ENCODE measurements around the gene MYO5A.

MYO5A gene

DNA sequence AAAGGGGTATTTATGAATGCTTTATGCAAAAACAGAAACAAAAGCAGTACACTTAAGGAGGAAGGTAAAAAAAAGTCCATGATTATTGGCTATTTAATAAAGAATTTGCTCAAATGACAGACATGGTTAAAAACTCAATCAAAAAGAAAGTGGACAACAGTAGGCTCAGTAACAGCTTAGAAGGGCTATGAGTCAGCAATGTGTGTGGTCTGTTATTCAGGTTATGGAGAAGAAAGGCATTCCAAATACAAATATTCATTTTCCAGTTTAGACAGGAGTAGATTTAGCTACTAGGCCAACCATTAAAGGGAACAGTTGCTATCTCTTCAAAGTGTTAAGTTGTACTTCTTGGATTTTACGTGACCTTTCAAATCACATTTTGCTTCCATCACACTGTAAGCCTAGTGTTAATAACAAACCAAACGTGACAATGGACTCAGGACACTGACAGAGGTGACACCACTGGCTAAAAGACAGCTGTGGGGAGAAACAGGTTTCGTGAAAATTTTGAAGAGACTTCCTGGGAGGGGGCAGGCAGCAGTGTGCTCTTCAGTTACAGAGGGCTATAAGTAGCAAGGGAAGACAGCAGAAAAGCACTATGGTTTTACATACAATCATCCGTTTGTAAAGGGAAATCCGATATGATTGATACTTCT, 191.4 kb downstream of the MYO5A start:
- Histone ChIP-seq H3K4me3 (ENCODE audit: low read depth in 1 of 2, low read length in 2 of 2) (no peak overlapping the region), H3K27ac (ENCODE audit: low read depth, low read length) (no peak overlapping the region), H3K9ac (ENCODE audit: low read length) (no peak overlapping the region)

DNA sequence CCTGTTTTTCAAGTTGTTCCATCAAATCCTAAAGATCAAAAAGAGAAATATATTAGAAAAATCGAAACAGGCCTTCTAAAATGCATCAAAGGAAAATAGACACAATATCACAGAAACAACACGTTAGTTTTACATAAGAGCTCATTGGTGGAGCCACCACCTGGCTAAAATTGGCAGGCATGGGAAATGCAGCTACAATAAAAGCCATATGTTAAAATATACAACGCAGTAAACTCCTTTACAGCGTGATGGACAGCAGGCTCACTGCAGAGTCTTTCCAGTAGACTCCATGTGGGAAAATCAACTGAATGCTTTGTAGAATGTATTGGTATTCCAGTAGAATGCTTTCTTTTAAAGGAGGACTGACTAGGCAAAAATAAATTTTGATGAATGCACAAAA, 192.2 kb downstream of the MYO5A start:
- Histone ChIP-seq H3K9me3 (ENCODE audit: low read length) (no peaks in the 10 kb centered on the region), H3K4me1 (ENCODE audit: insufficient read depth, low read length) (no peaks in the 10 kb centered on the region), H3K9ac (ENCODE audit: low read length) (no peak overlapping the region), H3K4me3 (ENCODE audit: low read depth in 1 of 2, low read length in 2 of 2) (no peak overlapping the region), H3K27ac (ENCODE audit: low read depth, low read length) (no peak overlapping the region), H3K27me3 (ENCODE audit: control insufficient read depth in 1 of 2, insufficient read depth in 2 of 2, low read length in 2 of 2) (no peaks in the 10 kb centered on the region), H3K36me3 (ENCODE audit: insufficient read depth, low read length) (peaks cover 12% of the 10 kb centered on the region)

More for the DNA sequence above, 191.4 kb downstream of the MYO5A start:
- H3K9me3 ChIP-seq (ENCODE audit: low read length): no peaks in the 10 kb centered on the region
- peaks cover 12% of the 10 kb centered on the region for H3K36me3 ChIP-seq (ENCODE audit: insufficient read depth, low read length)
- no peaks in the 10 kb centered on the region for H3K27me3 ChIP-seq (ENCODE audit: control insufficient read depth in 1 of 2, insufficient read depth in 2 of 2, low read length in 2 of 2)
- H3K4me1 ChIP-seq (ENCODE audit: insufficient read depth, low read length): no peaks in the 10 kb centered on the region

DNA sequence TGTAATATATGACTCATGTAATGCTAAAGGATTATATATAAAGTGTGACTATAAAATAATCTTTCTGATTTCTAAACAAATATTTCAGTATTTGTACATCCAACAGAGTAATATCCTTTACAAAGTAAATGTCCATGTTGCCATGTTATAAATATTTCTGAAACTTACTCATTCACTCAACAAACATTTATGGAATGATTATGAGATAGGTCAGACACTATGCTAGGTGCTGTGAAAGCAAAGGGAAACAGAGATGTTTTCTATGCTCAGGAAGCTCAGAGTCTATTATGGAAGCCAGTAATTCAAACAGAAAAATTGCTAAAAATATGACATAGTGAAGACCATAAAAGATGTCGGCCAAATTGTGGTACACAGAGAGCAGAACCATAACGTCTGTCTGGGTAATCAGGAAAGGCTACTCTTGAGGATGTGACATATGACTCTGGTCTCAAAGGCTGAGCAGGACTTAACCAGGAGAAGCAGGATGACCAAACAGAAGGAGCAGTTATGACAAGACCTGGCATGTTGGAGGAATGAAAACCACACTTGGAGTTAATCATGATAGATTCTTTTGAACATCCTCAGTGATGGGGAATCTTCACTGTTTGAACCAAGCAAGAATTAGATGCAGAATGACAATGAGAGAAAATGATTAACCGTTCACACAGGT, 194.1 kb downstream of the MYO5A start:
- H3K27ac ChIP-seq (ENCODE audit: low read depth, low read length): no peak overlapping the region
- peaks cover 20% of the 10 kb centered on the region for H3K36me3 ChIP-seq (ENCODE audit: insufficient read depth, low read length)
- H3K9ac ChIP-seq (ENCODE audit: low read length): no peak overlapping the region
- H3K4me1 ChIP-seq (ENCODE audit: insufficient read depth, low read length): no peaks in the 10 kb centered on the region
- no peaks in the 10 kb centered on the region for H3K9me3 ChIP-seq (ENCODE audit: low read length)
- H3K27me3 ChIP-seq (ENCODE audit: control insufficient read depth in 1 of 2, insufficient read depth in 2 of 2, low read length in 2 of 2): no peaks in the 10 kb centered on the region
- H3K4me3 ChIP-seq (ENCODE audit: low read depth in 1 of 2, low read length in 2 of 2): no peak overlapping the region

DNA sequence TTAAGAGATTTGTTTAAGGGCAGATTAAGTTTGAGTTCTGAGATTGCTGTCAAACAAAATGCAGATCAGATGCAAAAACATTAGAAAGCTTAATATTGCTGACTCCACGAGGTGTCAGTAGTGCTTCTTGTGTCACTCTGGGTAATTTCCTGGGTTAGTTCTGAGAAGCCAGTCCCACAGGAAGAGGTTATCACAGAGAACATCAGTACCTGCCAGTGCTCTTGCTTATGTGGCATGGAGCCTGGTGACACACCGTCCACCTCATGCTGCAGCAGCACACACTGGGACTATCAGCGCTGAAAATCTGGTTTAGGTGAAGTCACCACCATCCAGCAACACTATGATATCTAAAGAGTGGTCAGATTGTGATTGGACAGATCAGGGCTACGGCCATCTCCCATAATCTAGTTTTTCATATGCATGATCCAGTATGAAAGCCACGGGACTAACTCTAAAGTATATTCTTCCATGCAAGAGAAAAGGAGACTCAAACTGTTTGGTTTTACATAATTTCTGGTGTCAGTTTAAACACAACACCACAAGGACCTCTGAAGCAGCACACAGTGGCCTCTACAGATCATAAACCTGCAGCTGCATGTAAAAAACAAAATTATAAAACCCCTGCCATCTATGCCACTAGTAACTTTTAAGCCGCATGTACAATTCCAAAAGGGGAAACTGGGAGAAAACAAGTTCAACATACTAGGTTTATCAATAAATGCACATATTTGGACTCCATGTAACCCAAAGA, 197.0 kb downstream of the MYO5A start:
- no peak overlapping the region for H3K9ac ChIP-seq (ENCODE audit: low read length)
- H3K27me3 ChIP-seq (ENCODE audit: control insufficient read depth in 1 of 2, insufficient read depth in 2 of 2, low read length in 2 of 2): no peaks in the 10 kb centered on the region
- no peaks in the 10 kb centered on the region for H3K9me3 ChIP-seq (ENCODE audit: low read length)
- H3K27ac ChIP-seq (ENCODE audit: low read depth, low read length): no peak overlapping the region
- no peaks in the 10 kb centered on the region for H3K4me1 ChIP-seq (ENCODE audit: insufficient read depth, low read length)
- no peak overlapping the region for H3K4me3 ChIP-seq (ENCODE audit: low read depth in 1 of 2, low read length in 2 of 2)
- H3K36me3 ChIP-seq (ENCODE audit: insufficient read depth, low read length): peaks cover 47% of the 10 kb centered on the region

DNA sequence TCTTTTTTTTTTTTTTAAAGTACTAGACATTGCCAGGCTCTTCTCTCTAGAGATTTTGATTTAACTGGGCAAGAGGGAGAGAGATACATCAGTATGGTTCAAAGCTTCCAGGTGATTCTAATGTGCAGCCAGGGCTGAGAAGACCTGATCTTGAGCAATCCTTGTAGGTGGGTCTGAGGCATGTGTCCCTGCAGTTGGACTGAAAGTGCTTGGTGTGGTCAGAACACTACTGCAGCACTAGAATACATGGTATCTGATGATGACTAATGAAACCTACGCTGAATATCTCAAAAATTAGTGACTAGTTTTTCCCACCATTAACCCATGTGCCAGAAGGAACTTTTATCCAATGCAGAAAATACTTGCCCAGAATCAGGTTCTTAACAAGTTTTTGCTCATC, 198.7 kb downstream of the MYO5A start:
- H3K4me3 ChIP-seq (ENCODE audit: low read depth in 1 of 2, low read length in 2 of 2): no peak overlapping the region
- no peak overlapping the region for H3K27ac ChIP-seq (ENCODE audit: low read depth, low read length)
- H3K27me3 ChIP-seq (ENCODE audit: control insufficient read depth in 1 of 2, insufficient read depth in 2 of 2, low read length in 2 of 2): no peaks in the 10 kb centered on the region
- no peaks in the 10 kb centered on the region for H3K9me3 ChIP-seq (ENCODE audit: low read length)
- peaks cover 43% of the 10 kb centered on the region for H3K36me3 ChIP-seq (ENCODE audit: insufficient read depth, low read length)
- H3K9ac ChIP-seq (ENCODE audit: low read length): no peak overlapping the region
- no peaks in the 10 kb centered on the region for H3K4me1 ChIP-seq (ENCODE audit: insufficient read depth, low read length)

DNA sequence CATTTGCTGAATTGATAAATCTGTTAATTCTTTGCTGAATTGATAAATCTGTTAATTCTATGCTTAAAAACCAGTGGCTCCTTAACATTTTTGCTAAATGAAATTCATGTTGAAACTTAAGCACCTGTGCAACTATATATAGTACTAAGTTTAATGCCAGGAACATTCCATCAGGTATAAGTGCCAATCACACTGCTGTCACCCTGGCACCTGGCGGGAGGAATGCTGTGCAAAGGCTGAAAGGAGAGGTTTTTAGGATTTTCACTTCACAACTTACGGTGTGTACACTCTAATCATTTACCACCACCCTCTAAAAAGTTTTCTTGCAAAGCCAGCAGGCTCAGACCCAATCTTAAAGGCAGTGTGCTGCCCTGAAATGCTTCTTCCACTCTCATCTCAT, 199.5 kb downstream of the MYO5A start:
- H3K9ac ChIP-seq (ENCODE audit: low read length): no peak overlapping the region
- H3K9me3 ChIP-seq (ENCODE audit: low read length): no peaks in the 10 kb centered on the region
- no peaks in the 10 kb centered on the region for H3K27me3 ChIP-seq (ENCODE audit: control insufficient read depth in 1 of 2, insufficient read depth in 2 of 2, low read length in 2 of 2)
- H3K36me3 ChIP-seq (ENCODE audit: insufficient read depth, low read length): peaks cover 43% of the 10 kb centered on the region
- H3K27ac ChIP-seq (ENCODE audit: low read depth, low read length): no peak overlapping the region
- H3K4me1 ChIP-seq (ENCODE audit: insufficient read depth, low read length): no peaks in the 10 kb centered on the region
- H3K4me3 ChIP-seq (ENCODE audit: low read depth in 1 of 2, low read length in 2 of 2): no peak overlapping the region

DNA sequence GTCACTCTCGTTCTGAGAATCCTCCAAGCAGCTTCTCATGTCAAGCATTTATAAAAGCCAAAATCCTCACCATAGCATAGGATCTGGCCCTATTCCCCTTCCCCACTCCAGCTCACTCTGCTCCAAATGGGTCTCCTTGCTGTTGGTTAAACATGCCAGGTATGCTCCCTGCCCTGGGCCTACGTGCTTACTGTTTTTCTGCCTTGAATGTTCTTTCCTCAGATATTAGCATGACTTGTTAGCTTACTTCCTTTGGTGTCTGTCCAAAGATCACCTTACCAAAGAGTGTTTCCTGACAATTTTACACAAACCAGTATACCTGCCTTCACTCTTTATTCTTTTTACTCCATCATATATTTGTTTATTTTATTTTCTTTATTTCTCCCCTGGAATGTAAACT, 200.0 kb downstream of the MYO5A start:
- no peaks in the 10 kb centered on the region for H3K4me1 ChIP-seq (ENCODE audit: insufficient read depth, low read length)
- H3K9ac ChIP-seq (ENCODE audit: low read length): no peak overlapping the region
- no peaks in the 10 kb centered on the region for H3K9me3 ChIP-seq (ENCODE audit: low read length)
- H3K4me3 ChIP-seq (ENCODE audit: low read depth in 1 of 2, low read length in 2 of 2): no peak overlapping the region
- no peaks in the 10 kb centered on the region for H3K27me3 ChIP-seq (ENCODE audit: control insufficient read depth in 1 of 2, insufficient read depth in 2 of 2, low read length in 2 of 2)
- H3K36me3 ChIP-seq (ENCODE audit: insufficient read depth, low read length): peaks cover 41% of the 10 kb centered on the region
- H3K27ac ChIP-seq (ENCODE audit: low read depth, low read length): no peak overlapping the region

DNA sequence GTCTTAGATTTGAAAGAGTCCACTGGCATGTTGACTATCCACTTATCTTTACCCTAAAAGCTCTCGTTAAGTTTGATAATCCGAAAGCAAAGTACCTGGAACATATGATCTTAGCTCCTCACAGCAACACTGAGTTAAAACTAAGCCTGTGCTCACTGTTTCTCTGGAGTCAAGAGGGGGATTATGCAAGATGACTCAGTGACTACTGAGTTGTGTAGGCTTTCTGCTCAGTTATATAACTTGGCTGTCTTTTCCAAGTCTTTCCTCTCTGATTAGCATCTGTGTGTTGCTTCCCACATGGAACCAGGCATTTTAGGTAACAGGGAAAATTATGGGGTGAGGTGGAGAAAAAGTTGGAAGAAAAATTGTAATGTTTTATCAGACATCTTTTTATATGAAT, 201.9 kb downstream of the MYO5A start:
- no peak overlapping the region for H3K27ac ChIP-seq (ENCODE audit: low read depth, low read length)
- no peaks in the 10 kb centered on the region for H3K27me3 ChIP-seq (ENCODE audit: control insufficient read depth in 1 of 2, insufficient read depth in 2 of 2, low read length in 2 of 2)
- peaks cover 46% of the 10 kb centered on the region for H3K36me3 ChIP-seq (ENCODE audit: insufficient read depth, low read length)
- no peak overlapping the region for H3K4me3 ChIP-seq (ENCODE audit: low read depth in 1 of 2, low read length in 2 of 2)
- no peaks in the 10 kb centered on the region for H3K4me1 ChIP-seq (ENCODE audit: insufficient read depth, low read length)
- no peaks in the 10 kb centered on the region for H3K9me3 ChIP-seq (ENCODE audit: low read length)
- no peak overlapping the region for H3K9ac ChIP-seq (ENCODE audit: low read length)

DNA sequence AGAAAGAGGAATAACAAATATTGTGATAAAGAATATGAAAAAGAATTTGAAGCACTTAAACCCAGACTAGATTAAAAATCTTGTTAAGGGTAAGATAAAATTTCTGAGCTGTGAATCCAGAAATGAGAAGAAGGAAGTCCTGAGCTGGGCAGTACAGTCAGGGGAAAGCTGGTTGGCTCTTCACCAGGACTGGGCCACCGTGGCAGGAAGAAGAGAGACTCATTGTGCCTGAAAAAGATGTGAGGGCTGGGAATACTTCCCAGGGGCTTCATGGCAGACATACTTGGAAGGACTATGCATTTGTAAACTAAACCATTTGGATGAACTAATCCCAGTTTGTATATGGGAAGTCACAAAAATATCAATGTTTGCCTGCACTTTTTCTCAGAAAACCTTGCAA, 204.6 kb downstream of the MYO5A start:
- Histone ChIP-seq H3K9me3 (ENCODE audit: low read length) (no peaks in the 10 kb centered on the region), H3K9ac (ENCODE audit: low read length) (no peak overlapping the region), H3K27me3 (ENCODE audit: control insufficient read depth in 1 of 2, insufficient read depth in 2 of 2, low read length in 2 of 2) (no peaks in the 10 kb centered on the region), H3K4me1 (ENCODE audit: insufficient read depth, low read length) (no peaks in the 10 kb centered on the region), H3K36me3 (ENCODE audit: insufficient read depth, low read length) (peaks cover 52% of the 10 kb centered on the region), H3K27ac (ENCODE audit: low read depth, low read length) (no peak overlapping the region), H3K4me3 (ENCODE audit: low read depth in 1 of 2, low read length in 2 of 2) (no peak overlapping the region)

DNA sequence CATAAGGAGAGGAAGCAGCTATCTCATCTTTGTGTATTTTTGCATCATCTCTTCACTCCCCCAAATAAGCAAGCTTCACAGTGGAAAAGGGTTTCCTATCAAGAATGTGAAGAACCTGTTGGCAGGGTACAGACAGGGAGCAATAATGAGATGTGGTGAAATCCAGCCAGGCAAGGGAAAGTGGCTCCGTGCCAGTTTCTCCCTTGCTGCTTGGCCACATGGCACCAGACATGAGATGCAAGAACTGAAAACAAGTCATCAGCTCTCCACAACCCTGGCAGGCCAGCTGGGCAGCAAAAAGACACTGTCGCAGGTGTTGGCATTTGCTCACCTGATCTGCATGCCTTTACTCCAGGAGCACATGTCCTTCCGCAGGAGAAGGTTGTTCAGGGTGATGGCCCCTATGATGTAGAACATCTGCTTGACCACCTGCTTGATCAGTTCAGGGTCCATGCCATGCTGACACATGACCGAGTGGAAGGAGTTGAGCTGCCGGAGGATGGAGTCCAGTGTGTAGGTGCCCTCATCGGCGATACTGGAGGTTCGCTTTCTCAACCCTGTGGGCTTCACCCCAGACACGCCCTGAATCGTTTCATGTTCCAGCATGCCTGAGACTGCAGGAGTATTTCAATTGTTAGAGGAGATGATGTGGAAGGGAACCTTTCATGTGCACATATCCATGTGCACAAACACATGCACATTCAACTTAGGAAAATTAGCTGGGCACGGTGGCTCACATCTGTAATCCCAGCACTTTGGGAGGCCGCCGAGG, 209.8 kb downstream of the MYO5A start:
- H3K27ac ChIP-seq (ENCODE audit: low read depth, low read length): no peak overlapping the region
- H3K27me3 ChIP-seq (ENCODE audit: control insufficient read depth in 1 of 2, insufficient read depth in 2 of 2, low read length in 2 of 2): no peaks in the 10 kb centered on the region
- H3K4me1 ChIP-seq (ENCODE audit: insufficient read depth, low read length): no peaks in the 10 kb centered on the region
- H3K36me3 ChIP-seq (ENCODE audit: insufficient read depth, low read length): peaks cover 48% of the 10 kb centered on the region
- H3K4me3 ChIP-seq (ENCODE audit: low read depth in 1 of 2, low read length in 2 of 2): no peak overlapping the region
- H3K9ac ChIP-seq (ENCODE audit: low read length): no peak overlapping the region
- no peaks in the 10 kb centered on the region for H3K9me3 ChIP-seq (ENCODE audit: low read length)

DNA sequence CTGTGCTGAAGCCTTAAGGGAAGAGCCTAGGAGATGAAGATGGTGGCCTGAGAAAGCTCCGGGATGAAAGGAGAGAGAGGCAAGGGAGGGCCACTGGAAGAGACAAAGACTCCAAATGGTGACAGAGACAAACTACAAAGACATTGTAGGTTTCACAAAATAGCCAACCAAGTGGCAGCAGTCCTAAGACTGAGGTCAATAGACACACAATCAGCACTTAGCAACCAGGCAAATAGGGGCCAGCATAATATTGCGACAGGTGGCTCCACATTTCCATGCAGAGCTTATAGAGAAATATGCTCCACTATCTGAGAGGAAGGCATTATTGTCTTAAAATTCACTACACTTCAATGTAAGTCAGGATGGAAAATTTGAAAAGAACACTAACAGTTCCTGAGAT, 211.0 kb downstream of the MYO5A start:
- no peaks in the 10 kb centered on the region for H3K4me1 ChIP-seq (ENCODE audit: insufficient read depth, low read length)
- H3K27ac ChIP-seq (ENCODE audit: low read depth, low read length): no peak overlapping the region
- H3K9ac ChIP-seq (ENCODE audit: low read length): no peak overlapping the region
- H3K9me3 ChIP-seq (ENCODE audit: low read length): no peaks in the 10 kb centered on the region
- no peaks in the 10 kb centered on the region for H3K27me3 ChIP-seq (ENCODE audit: control insufficient read depth in 1 of 2, insufficient read depth in 2 of 2, low read length in 2 of 2)
- no peak overlapping the region for H3K4me3 ChIP-seq (ENCODE audit: low read depth in 1 of 2, low read length in 2 of 2)
- peaks cover 55% of the 10 kb centered on the region for H3K36me3 ChIP-seq (ENCODE audit: insufficient read depth, low read length)

All from muscle layer of colon (tissue), 2 donors.